ENCODE measurements around the gene LHPP.
"Not testable (repeated sequence)": the region's sequence is repeated elsewhere in the genome, so short reads cannot be mapped to it uniquely, and the experiment has no call there.

Gene LHPP

DNA sequence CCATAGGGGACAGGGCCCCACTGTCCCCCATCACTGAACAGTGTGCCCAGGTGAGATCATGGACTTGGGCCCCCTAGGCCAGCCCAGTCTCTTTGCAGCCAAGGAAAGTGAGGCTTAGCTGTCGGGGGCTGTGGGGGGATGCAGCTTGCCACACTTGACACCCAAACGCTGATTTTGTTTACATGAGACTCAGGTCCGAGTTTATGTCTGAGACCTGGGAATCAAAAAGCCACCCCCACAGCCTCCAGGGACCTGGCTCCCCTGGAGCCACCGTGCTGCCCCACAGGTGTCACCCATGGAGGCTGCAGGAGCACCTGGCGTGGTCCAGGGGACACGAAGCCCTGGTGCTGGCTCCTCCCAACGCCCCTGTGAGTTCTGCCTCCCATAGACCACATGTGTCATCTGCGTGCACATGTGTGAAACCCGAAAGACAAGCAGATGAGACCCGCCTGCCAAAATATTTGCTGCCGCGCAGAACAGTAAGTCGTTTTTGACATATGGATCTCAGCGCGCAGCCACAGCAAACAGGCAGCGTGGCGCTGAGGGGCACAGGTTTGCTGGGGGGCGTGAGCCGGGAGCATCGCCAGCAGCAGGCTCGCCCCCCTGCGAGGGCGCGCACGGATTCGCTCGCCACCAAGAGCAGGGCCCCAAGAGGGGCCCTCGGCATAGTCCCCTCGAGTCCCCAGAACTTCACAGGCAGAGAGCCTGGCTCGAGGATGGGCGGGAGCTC, 112.3 kb downstream of the LHPP start:
- DNase-seq (ENCODE audit: low read depth): no peak

DNA sequence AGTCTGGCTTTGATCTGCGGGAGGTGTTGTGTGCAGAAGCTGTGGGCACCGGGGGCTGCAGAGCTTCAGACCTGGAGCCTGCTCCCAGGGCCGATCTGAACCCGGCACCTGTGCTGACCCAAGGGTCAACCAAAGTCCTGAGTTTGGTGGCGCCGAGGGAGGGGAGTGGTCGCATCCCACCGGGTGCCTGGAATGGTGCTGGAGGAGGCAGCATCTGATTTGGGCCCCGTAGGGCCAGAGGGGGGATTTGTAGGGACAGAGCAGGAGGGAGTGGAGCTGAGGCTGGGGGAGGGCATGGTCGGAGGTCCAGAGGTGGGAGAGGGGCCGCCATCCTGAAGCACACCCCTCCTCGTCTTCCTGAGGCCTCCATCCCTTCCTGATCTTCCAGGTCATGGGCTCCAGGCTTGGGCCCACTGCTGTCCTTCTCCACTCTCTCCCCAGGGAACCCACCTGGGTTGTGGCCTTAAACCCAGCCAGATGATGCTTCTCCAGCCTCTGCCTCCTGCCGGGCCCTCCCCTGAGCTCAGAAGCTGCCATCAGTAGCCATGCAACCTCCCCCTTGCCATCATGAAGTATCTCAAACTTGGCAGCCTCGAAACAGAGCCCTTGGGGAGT, 112.9 kb downstream of the LHPP start:
- DNase-seq (ENCODE audit: low read depth): no peak

DNA sequence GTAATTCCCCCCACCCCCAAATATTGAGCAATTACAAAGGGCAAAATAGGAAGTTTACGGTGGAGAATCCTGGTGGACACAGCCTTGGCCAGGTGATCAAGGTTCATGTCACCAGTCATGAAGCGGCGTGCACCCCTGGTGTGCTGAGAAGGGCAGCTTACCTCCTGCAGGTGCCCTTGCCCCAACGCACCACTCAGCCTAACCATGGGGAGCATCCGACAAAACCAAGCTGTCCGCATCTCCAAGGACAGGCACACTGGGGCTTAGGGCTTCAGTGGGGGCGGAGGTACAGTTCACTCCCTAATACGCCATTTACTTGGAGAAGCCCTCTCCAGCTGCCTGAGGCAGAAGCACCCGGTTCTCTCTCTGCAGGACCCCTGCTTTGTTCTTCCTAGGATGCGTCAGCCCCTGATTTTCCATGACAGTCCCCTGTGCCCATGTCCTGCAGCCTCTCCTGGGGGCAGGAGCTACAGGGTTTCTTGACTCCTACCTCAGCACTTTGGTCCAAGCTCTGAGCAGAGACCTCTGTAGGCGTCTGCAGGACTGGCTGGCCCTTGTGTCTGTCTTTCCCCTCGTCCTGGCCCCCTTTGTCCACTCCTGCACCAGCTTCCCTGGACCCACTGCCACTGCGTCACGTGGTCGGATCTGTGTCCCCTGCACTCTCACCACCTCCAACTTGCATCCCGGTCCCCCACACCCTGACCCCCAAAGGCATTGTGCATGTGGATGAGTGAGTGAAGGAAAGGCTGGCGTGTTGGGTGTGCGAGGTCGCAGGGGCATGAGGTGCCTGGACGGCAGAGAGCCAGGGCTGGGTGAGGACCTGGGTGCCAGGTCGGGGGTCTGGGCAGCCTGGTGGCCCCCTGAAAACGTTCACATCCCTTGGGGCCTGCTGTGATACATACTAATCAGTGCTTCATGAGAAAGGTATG, 113.7 kb downstream of the LHPP start:
- no peak for DNase-seq (ENCODE audit: low read depth)

DNA sequence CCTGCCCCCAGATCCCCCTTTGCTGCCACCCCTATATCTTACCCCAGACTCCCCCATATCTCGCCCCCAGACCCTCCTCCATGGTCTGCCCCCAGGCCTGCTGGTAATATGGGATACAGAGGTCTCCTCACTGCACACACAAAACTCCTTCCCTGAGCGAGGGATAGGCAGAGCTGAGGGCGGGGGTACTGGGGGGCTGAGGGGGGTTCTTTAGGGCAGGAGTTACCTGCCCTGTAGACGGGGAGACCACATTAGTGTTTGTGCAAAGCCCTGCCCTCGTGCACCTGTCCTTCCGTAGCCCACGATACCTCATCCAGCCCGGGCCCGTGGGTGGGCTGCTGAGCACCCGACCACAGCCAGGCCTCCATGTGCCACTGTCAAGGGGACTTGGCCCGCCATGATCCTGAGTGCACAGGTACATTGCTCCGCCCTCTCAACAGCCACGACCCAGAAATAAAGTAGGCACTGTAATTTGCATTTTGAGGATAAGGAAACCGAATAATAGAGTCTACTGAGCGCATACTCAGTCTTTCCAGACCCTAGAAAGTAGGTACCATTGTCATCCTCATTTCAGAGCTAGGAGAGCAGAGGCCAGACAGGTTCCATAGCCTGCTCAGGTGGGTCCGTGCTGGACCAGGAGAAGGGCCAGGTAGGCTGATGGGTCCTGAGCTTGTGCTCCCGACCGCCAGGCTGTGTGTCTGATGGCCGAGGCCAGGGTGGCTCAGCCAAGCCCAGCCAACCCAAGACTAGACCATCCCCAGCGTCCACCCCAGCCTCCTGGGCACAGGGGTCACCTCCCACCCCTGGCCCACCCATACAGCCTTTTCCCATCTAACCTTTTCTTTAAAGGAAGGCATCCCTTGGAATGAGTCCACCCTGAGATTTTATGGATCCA, 115.2 kb downstream of the LHPP start:
- DNase-seq (ENCODE audit: low read depth): no peak

DNA sequence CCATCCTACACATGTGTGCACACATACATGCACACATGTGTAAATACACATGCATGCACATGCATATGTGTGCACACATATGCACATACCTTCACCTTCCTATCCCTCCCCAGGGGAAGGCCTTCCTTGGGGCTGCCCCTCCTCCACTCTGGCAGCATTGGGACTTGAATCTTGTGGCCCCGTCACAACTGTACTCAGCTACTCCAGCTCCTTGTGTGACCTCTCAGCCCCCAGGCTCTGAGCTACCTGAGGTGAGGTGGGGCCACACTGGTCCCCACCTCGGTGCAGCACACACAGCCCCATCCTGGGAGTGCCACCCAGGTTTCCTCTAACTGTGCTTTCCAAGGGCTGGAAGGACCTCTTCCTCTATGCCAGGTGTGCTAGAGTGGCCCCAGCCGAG, 116.0 kb downstream of the LHPP start:
- DNase-seq (ENCODE audit: low read depth): no peak

DNA sequence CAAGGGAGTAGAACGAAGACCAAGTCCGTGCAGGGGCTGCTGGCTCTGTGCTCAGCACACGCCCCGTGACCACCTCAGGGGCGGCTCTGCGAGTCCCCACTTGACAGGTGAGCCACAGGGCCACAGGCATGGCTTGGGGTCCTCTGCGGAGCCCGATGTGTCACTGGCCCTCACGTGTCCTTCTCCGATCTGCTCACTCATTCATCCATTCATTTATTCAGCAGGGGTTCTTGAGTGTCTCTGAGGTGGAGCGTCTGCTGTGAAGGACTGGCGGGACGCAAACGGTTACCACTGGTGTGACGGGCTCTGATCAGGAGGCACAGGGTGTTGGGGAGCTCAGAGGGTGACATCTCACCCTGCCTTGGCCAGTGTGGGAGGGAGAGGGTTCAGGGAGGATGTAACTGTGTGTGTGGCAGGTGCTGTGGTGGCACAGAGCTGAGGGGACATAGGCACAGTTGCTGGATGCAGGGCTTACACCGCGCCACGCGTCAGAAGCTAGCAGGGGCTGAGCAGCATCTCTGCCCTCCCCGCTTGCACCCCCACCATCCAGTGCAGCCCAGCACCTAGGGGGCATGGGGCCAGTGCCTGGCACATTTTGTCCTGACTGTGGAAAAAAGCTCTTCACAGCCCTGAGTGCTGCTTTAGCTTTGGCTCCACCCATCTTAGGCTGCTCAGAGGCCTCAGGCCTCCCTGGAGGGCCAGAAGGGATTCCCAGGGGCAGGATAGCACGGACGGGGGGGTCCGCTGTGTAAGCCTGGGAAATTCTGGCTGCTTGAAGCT, 116.8 kb downstream of the LHPP start:
- DNase-seq (ENCODE audit: low read depth): no peak

DNA sequence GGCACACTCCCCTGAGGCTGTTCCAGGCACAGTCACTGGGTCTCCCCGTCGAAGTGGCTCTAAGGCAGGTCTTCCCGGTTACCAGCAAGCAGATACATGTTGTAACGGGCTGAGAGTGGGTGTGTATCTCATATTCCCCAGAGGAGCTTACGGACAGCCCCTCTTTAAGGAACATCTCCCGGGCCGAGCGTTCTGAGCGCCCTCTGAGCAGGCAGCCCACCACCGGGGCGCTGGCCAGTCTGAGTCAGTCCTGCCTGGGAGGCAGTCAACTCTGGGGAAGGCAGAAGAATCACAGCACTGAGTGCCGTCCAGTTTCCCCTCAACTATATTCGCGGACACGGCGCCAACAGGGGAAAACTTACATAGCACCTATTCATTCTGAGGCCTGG, 117.4 kb downstream of the LHPP start:
- no peak for DNase-seq (ENCODE audit: low read depth)

DNA sequence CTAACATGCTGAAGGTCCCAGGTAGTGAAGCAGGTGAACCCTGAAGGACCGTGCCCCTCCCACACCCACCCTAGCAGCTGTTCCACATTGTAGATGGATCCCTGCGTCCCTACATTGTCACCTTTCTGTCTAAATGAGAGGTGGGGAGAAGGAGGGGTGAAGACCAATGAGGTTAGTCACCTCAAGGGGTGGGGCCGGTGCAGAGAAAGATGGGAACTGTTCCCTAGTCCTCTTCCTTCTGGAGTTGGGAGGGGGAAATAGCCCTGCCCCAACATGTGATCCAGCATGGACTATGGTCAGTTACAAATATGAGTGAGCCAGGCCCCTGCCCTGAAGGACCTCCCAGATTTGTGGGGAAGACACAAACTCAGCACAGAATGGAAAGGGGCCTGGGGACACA, 124.5 kb downstream of the LHPP start:
- DNase-seq (ENCODE audit: low read depth): no peak

DNA sequence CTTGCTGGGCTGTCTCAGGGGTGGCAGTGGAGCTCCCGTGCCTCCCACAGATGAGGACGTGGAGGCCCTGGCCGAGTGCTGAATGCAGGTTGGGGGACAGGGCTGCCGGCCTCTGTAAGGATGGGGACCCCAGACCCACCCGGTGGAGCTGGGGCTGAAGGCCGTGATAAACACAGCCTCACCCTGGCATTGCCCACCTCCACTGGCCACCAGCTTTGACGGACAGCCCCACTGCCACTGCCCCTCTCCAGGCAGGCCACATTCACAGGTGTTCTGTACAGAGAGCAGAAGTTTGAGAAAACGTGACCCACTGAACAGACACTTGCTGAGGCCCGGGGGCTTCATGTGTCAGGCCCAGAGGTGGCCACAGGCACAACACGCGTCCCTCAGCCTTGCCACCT, 126.2 kb downstream of the LHPP start:
- no peak for DNase-seq (ENCODE audit: low read depth)

DNA sequence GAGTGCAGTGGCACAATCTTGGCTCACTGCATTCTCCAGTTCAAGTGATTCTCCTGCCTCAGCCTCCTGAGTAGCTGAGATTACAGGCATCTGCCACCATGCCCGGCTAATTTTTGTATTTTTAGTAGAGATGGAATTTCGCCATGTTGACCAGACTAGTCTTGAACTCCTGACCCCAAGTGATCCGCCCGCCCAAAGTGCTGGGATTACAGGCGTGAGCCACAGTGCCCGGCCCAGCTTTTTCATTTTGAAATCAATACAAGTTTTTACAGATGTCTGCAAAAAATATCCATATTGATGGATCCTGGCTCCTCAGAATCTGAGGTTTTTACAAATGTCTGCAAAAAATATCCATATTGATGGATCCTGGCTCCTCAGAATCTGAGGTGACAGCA, 126.7 kb downstream of the LHPP start:
- not testable (repeated sequence) for DNase-seq (ENCODE audit: low read depth)

DNA sequence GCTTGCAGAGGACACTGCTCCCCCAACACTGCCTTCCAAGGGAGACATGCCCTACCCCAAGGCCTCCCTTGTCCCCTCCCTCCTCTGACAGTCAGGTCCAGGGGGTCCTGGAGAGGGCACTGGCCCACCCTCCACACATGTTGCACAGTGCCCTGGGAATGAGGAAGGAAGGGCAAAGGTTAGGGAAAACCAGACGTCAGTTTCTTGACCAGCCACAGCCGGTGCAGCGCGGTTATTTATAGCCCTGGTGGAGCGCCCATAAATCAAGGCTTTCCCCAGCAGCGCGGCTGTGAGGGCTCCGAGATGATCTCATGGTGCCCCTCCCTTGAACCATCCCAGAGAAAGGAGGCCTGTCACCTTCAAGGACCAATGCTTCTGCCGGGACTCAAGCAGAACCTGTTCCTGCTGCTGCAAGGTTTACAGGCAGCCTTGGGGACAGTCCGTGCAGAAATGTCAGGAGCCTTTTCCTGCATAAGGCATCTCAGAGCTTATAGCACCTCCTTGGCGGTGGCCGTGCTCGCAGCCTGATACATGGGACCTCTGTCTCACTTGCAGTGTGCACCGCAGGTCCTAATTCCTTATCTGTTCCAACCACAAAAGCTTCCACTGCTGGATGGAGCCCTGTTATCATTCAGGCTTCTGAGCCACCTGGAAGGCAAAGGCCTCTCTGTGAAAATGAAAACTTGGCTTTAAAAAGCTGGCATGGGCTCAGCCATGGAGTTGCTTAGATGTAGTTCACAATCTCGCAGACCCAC, 127.3 kb downstream of the LHPP start:
- DNase-seq (ENCODE audit: low read depth): no peak

DNA sequence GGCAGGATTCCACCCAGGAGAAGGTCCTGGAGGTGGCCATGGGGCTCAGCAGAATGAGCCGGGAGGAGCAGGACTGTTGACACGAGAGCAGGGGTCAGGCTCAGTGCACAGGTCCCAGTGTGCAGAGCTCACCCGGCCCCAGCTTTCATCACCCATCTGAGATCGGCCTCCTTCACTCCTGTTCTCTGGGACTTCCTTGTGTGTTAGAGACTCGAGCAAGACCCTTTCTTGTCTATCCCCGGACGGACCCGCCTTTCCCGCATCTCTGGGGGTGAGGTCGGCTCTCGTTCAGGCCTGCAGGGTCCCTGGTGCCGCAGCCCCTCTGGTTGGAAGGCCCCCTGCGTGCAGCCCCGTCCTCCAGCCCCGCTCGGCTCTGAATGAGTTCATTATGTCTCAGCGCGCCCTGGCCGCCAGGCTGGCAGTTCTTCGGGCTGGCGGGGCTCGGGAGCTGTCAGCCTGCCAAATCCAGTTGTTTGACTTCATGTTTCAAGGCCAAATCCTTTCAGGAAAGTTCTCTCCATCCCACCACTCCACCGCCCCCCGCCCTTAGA, 127.9 kb downstream of the LHPP start:
- no peak for DNase-seq (ENCODE audit: low read depth)

DNA sequence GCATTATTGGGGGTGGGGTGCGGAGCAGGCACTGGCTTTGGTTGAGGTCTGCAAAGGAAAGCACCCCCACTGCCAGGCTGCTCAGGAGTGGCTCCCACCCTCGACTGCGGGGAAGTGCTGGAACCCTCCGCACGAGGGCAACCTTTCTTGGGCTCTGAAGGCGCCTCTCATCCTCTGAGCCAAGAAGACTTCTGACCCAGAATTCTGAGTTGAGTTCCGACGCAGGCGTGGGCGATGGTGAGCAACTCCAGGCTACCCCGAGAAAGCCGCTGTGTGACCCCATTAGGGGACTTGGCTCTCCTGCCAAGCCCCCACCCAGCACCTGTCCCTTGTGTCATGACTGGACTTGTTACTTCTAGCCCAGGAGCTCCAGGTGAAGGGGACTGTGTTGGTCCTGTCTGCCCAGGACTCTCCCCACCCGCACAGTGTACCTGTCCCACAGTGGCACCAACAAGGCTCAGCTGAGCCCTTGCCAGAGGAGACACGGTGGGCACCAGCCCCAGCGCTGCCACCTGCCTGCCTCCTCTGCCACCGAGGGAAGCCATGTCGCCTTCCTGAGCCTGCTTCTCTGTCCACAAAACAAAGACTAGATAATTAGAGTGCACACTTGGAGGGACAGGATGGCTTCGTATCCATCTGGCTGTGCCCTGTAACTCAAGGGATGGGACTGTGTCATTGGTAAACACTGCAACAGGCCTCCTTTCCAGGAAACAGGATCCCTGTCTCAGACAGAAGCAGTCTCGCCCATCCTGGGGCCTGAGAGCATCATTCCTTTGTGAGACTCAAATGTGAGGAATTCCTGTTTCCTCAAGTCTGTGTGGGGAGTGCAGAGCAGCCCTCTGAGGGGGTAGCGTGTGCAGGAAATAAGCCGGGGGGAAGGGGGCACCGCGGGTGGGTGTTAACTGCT, 128.8 kb downstream of the LHPP start:
- DNase-seq (ENCODE audit: low read depth): no peak

DNA sequence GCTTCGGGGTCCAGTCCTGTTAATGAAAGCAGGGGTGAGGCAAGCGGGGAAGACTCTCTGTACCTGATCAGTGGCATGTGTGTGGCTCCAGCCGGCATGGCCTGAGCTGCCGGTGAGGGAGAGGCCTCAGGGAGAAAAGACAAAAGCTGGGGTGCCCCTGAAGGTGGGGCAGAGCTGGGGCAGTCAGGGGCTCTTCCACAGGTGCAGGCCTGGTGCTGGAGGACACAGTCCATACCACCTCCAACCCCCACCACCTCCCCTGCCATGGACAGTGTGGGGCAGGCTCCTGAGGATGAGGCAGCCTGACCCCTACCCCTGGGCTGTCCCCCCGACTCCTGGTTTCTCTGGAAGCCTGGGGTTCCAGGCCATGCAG, 129.5 kb downstream of the LHPP start:
- no peak for DNase-seq (ENCODE audit: low read depth)

DNA sequence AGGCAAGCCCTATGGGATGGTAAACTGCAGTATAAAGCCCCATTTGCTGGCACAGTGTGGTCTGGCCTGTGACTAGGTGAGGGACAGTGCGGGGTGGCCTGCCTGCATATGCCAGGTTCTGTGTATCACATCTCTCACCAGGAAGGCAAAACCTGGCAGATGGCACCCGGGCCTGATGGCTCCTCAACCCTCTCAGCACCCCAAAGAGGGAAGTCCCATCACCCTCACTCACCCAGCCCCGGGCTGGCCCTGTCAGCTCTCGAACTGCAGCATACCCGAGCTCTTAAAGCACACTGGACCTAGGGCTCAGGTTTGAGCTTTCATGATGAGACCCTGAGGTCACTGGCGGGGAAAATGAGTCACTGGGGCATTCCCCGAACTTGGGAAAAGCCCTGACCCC, 130.5 kb downstream of the LHPP start:
- no peak for DNase-seq (ENCODE audit: low read depth)

DNA sequence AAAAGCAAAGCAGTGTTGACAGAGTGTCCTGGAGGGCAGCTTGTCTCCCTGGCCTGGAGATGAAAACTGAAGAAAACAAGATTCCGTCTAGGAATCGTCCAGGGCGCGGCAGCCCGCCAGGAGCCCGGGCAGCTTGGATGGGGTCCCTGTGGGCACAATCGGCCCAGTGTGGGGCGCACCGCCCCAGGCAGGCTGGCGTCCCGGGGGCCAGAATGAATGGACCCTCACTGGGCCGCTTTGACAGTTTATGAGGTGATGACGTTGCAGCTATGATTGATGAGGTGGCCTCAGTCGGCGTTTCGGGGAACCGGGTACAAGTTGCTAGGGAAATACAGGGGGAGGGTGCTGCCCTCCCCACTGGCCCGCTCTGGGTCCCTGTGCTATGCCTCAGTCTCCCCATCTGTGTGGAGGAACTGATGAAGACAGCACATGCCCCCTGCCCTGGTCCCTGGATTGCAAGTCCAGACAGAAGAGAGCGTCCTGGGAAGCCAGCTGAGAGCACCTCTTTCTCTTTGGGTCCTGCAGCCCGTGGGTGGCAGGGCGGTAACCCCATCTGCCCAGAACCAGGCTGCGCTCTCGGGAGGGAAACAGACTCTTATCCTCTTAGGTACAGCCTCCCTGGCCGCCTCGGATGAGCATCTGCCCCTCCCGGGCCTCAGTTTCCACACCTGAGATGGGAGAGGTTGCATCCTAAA, 131.3 kb downstream of the LHPP start:
- DNase-seq (ENCODE audit: low read depth): no peak

DNA sequence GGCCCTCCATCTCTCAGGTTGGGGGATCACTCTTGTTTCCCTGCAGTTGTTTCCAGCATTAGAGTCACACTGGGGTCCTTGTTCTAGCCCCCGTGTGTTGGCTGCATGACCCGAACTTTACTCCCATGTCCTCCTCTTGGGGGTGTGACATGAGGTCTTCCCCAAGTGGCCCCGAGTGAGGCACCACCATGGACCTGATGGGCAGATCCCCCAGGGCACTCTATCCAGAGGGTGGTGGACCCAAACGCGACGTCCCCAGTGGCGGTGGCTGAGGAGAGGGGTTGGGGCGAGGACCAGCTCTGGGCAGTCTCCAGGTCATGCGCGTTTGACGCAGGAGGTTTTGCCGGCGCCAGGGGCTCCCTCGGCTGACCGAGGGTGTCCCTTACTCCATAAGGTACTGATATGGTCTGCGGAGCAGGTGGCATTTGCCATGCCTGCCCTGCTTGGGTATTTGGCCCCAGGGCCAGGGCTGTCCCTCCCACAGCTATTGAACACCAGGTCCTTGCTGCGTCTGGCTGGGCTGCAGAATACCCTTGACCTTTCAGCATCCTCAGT, 131.9 kb downstream of the LHPP start:
- no peak for DNase-seq (ENCODE audit: low read depth)

DNA sequence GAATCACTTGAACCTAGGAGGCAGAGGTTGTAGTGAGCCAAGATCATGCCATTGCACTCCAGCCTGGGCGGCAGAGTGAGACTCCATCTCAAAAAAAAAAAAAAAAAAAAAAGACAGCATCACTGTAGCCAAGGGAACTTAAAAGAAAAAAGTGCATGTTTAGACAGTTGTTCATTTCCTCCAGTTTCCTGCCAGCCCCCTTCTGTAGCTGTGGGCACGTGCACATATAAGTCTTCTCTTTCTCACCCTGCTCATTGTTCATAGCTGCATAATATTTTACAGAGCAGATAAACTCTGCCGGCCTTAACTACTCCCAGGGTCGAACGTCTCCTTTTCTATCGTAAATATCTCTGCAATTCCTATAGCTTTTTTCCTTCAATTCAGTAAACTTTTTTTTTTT, 132.6 kb downstream of the LHPP start:
- DNase-seq (ENCODE audit: low read depth): no peak
